Stimulated activated CD4-positive, alpha-beta T cell treated with anti-CD3 and anti-CD28 coated beads, Interleukin-12 subunit alpha, Interleukin-12 subunit beta, amount 100 ng/mL, for 24 hours (primary cell): Measurements from ENCODE around the gene RAD23A.
"Not testable (repeated sequence)": the region's sequence is repeated elsewhere in the genome, so short reads cannot be mapped to it uniquely, and the experiment has no call there.

Source experiments
- DNase-seq, 2 experiments: peaks; one replicate each; pipeline ENCODE4 v3.0.0-alpha.2; 2020; ENCODE audit warnings: low read depth in 2 of 2

The RAD23A gene

DNA sequence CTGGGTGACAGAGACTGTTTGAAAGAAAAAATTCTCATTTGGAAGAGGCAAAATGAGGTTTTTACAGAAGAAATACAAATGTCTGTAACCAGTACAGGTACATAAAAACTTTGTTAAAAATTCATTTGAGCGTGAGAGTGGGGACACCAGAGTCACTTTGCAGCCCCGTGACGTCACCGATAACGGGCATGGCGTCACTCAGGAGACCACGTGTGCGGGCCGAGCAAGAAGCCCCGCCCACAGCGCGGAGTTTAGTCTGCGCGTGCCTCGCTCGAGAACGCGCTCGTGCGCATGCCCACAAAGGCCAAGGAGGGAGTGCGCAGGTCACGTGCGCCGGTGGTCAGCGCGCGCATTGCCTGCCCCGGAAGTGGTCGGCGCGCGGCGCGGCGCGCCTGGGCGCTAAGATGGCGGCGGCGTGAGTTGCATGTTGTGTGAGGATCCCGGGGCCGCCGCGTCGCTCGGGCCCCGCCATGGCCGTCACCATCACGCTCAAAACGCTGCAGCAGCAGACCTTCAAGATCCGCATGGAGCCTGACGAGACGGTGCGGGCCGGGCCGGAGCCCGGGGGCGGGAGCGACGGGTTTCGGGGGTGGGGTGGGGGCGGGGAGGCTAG lies at the start of gene RAD23A:
RAD23A (plus strand) TSS at position 384 of the 613 bp plus-strand sequence; CDS start at position 471, 87 bp downstream.
- DNase-seq = peak; percentile 97

DNA sequence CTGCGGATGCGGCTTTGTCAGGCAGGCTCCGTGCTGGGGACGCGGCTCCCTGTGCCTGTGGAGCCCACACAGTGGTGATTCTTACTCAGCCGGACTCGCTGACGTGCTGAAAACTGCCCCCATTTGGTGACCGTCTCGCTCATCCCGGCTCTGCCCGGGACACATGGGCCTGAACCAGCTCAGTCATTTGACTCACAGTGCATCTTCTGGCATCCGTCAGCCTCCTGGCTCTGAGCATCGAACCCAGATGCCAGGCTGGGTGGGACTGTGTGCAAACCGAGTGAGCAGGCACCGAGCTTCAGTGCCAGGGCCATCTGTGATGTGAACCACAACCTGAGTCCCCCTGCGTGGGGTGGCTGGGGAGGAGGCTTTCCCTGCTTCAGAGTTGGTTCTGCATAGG lies 49.2 kb upstream of the RAD23A start:
- DNase-seq = no peak

DNA sequence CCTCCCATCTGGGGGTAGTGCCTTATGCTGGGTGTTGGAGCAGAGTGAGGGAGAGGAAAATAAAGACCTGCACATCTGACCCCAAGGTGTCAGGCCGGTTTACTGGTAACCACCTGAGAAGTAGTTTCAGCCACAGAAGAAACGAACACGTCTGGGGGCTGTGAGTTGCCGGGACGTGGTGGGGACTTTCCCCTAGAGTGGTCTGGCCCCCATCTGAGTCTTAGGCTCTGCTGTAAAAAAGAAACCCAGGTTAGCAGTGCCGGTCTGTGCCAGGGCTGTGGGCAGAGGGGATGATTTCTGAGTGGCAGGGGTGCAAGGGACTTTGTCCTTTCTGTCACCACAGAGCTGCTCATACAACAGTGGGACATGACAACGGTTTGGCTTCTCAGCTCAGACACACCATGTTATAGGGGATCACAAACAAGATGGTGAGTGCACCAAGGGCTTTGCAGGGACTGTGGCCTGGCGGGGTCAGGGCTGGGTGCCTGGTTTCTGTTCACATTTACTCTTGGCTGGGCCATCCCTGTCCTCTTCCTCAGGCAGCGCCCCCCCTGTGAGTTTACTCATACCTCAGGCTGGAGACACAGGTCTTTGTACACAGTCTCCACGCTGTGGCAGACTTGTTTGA lies 45.7 kb upstream of the RAD23A start:
- no peak for DNase-seq

DNA sequence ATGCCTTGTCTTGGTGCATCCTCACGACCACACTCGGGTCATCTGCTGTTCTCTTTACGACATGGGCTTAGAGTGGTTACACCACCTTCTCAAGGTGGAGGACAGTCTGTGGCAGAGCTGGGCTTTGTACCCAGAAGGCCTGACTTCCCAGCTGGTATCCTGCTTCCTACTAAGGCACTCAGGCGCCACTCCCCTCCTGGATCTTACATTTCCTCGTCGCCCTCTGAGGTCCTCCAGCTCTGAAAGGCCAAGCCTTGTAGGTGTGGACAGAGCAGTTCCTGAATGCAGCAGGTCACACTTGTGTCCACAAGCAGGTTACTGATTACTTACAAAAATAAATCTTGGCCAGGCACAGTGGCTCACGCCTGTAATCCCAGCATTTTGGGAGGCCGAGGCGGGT lies 38.5 kb upstream of the RAD23A start:
- DNase-seq = no peak

DNA sequence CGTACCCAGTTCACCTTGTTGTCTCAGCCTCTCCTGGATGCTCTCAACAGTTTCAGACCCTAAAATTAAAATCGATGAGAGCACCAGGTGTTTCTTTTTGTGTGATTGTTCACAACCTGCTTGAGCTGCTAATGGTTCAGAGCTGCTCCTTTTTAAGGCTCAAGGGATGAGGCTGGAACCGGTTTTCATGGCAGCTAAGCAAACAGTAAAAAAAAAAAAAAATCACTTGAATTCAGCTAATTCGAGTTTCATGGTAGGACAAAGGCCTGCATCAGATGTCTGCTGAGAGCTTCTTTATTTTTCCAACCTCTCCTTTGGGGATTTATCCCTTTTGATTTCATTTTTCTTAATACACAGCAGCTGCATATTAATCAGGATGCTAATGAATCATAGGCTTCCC lies 33.1 kb upstream of the RAD23A start:
- no peak for DNase-seq

DNA sequence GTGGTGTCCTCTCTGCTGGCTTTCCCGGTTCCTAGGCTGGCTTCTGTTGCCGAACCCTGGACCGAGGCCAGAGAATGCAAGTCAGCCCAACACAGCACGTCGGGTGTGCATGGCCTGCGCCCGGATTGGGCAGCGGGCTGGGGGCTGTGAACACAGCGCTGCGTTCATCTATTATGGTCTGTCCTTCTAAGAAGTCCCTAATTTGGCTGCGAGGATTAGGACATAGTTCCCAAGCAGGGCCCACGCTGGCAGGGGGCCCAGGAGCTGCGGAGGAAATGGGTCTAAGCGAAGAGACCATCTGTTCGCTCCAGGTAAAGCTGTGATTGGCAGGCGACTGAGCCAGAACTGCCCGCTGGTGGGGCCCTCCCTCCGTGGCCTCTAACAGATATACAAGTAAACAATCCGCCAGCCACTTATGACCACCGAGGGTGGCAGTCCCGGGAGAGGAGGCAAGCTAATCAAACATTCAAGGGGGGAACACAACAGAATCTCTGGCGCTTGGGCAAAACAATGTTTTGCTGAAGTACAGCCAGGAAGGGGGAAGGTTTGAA lies 32.6 kb upstream of the RAD23A start:
- DNase-seq = no peak

DNA sequence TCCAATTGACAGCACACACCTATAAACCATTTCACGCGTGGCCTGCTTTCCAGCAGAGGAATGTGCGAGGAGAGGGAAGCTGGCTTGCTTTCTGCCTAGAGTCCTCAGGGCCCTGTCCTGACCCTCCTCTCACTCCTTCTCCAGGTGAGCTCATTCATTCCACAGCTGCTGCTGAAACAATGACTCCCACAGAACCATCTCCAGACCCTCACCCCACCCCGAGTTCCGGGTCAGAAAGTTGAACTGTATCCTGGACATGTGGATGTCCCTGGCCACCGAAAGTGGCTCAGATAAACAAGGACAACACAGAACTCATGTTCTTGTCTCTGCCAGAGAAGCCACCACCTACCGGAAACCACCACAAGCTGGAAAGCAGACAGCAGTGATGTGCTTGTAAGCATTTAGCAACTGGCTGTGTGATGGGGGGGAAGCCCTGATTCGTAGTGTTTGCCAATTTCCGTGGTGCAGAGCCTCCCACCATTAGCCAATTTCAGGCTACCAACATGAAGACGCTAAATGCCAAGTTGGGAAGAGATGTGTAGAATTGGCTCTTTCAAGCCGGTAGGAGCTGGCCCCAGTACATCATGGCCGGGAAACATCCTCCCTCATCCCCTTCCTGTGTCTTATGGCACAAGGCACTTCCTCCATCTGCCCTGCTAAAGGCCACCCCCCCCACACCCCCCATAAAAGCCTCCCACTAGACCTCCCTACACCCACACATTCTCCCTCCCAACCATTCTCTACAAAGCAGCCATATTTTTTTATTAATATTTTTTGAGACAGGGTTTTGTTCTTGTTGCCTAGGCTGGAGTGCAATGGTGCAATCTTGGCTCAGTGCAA lies 31.6 kb upstream of the RAD23A start:
- peak in 1 of 2 experiments; percentile 26 for DNase-seq

DNA sequence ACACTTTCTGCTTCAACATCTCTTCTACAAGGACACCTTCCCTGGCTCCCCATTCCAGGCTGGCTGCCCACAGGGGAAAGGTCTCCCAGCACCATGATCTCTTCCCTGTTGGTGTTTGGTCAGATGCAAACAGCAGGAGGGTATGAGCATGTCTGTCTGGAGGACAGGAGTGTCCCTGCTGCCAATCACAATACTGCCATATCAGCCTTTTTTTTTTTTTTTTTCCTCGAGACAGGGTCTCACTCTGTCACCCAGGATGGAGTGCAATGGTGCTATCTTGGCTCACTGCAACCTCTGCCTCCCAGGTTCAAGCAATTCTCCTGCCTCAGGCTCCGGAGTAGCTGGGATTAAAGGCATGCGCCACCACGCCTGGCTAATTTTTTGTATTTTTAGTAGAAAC lies 29.8 kb upstream of the RAD23A start:
- not testable (repeated sequence) for DNase-seq

DNA sequence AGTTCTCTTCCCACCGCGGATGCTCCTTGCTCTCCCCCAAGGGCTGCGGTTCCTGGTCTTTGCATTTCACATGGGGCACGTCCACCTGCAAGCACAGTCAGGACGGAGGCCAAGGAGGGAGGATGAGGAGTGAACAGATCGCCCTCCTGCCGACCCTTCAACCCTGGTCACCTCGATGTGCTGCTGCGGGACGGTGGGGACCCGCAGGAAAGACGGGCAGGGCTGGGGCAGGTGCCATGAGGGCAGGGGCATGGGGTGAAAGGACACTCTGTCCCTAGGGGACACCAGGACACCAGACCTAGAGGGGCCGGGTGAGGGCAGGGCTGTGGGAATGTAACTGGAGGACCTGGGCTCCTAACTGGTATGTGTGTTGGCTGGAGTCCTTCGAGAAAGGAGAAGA lies 27.4 kb upstream of the RAD23A start:
- DNase-seq = no peak

DNA sequence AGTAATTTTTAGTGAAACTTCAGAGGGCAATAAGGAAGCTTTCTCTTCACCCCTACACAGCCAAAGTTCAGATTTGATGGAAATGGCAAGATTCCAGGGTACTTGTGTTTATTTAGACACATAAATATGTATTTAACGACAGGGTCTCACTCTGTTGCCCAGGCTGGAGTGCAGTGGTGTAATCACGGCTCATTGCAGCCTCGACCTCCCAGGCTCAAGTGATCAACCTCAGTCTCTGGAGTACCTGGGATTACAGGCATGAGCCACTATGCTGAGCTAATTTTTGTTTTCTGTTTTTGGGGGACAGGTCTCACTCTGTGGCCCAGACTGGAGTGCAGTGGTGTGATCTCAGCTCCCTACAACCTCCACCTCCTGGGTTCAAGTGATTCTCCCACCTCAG lies 24.6 kb upstream of the RAD23A start:
- DNase-seq = no peak

DNA sequence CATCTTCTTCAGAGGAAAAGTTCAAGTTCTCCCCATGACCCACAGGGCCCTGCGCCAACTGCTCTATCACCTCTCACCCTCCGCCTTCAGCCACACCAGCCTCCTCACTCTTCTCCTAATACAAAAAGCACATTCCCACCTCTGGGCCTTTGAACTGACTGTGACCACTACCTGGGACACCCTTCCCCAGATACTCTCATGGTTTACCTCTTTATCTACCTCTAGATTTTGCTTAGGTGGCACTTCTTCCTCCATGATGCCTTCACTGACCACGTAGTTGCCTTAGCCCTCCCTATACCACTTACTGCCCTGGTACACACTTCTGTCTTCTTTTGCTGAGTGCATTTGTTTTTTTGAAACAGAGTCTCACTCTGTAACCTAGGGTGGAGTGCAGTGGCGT lies 22.7 kb upstream of the RAD23A start:
- DNase-seq = no peak

DNA sequence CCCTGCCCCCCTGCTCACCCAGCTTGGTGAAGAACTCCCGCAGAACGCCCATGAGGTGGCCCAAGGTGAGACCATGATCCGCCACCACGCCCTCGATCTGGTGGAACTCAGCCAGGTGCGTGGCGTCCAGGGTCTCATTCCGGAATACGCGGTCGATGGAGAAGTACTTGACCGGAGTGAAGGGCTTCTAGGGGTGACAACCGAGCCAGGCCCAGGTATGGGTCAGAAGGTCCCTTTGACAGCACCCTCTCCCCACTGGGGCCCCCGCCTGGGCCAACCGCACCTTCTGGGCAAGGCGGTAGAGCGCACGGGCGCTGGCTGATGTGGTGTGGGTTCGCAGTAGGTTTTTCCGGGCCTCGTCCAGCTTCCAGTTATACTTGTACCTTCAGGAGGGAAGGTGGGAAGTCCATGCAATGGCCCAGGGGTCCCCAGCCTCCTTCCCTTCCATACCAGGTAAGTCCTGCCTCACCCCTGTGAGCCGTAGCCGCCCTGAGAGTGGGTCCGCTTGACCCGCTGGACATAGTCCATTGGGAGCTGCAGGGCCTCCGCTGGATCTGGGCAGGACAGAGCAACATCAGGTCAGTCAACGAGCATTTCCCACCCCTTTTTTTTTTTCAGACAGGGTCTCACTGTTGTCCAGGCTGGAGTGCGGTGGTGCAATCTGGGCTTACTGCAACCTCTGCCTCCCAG lies 20.9 kb upstream of the RAD23A start:
- DNase-seq = no peak

DNA sequence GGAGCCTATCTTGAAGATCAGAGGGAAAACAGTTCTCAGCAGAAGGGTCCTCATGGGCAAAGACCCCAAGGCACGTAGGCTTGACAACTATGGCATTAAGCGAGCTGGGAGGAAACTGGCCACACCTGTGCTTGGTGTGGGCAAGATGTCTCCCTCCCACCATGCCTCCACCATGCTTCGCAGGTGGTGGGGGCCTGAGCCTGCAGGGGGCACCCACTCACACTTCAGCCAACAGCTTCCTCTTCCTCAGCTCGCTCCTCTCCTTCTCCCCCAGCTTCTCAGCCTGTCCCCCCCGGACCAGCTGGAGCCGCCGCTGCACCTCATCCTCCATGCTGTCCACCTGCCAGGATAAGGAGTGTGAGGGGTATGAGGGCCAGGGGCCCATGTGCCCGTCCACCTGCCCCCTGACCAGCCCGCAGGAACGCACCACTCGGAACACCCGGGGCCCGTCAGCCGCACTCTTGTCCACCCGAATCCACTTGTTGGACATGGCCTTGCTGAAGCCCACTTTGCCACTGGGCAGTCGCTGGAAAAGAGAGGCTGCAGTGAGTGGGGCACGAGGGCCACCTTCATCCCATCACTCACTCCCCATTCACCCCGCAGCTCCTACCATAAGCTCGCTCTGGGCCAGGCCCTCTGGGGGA lies 15.5 kb upstream of the RAD23A start:
- DNase-seq = no peak

DNA sequence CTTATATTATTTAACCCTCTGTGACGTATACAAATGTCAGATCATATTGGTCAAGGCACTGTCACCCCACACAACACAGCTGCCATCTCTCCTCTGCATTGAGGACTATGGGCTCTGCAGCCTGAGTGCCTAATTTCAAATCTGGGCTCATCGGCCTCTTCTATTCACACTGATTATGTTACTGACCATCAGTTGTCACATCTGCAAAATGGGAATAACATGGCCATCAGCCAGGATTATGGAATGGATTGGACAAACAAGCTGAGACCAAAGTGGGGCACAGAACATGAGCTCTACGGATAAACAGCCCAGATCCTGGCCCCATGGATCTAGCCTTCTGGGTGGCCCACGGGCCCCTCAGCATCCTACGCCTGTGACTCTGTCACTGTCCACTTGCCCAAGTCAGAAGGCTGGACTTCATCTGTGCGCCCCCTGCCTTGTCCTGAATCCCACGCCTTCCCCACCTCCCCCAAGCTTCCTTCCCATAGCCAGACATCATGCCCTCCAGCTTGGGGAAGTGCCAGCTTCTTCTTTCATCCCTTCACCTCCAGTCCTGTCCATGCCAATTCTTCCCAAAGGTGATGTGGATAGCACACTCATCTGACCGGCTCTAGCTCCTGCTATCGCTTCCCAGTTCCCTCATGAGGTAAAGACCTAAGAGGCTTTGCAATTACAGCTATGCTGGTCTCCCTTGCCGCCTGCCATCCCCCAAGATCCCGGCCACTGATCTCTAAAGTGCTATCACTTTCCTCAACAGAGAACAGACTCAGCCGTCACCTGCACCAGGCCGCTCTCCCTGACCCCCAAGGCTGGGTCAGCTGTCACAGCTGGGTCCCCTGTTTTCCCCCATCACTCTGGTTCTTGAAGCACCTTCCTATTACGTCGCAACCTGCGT lies 13.0 kb upstream of the RAD23A start:
- DNase-seq = no peak

DNA sequence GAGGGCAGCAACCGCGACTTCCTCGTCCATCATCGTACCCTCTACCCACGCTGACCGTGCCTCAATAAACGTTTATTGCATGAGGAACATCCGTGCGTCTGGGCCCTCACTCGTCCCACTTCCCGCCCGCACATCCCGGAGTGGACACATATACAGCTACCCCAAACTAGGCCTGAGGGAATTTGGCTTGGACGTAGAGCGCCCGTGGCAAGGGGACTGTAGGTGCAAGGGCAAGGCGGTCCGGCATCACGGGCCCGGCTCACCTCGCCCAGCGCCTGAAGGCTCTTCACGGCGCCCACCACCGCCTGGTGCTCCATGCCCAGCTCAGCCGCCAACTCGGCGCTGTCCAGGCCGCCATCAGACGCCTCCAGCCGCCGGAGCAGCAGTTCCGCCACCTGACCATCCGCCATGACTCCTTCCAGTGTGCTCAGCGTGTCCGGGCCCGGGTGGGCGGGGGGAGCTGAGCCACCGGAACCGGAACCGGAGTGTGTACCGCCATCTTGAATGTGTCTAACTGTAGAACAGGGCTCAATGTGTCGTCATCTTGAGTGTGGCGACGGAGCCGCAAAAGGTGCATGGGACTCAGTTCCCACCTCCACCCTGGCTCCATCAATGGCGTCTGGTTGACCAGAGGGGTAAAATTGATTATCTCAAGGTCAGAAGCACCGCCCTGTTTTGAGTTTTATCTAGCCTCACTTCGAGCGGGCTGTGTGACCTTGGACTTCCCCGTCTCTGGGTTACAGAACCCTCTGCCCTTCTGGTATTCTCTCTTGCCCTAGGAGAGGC lies 12.2 kb upstream of the RAD23A start, which contains the start of gene FARSA:
FARSA (minus strand) TSS at position 425 of the 786 bp plus-strand sequence; CDS start at position 410, 15 bp downstream.
- peak; percentile 86 to 88 for DNase-seq

DNA sequence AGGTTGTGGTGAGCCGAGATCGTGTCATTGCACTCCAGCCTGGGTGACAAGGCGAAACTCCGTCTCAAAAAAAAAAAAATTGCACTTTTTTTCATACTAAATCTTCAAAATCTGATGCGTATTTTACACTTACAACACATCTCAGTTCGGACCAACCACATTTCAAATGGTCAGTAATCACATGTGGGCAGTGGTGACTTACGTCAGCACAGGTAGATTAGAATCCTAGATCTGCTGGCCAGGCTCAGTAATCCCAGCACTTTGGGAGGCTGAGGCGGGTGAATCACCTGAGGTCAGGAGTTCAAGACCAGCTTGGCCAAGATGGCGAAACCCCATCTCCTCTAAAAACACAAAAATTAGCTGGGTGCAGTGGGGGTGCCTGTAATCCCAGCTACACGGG lies 10.6 kb upstream of the RAD23A start:
- no peak for DNase-seq

DNA sequence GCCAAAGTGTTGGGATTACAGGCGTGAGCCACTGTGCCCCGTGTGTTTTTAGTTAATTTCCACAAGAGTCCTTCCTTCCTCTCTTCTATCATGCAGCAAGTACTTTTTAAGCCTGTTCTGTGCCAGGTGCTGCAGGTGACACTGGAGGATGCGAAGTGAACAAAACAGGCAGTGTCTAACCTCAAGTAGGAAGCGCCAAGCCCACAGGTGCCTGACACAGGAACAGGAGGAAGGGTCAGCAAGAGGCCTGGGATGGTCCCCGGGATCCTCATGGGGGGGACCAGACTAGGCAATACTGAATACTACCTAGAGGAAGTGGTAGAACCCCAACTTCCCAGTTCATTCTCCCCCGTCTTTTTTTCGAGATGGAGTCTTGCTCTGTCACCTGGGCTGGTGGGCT lies 9.1 kb upstream of the RAD23A start:
- DNase-seq = no peak

DNA sequence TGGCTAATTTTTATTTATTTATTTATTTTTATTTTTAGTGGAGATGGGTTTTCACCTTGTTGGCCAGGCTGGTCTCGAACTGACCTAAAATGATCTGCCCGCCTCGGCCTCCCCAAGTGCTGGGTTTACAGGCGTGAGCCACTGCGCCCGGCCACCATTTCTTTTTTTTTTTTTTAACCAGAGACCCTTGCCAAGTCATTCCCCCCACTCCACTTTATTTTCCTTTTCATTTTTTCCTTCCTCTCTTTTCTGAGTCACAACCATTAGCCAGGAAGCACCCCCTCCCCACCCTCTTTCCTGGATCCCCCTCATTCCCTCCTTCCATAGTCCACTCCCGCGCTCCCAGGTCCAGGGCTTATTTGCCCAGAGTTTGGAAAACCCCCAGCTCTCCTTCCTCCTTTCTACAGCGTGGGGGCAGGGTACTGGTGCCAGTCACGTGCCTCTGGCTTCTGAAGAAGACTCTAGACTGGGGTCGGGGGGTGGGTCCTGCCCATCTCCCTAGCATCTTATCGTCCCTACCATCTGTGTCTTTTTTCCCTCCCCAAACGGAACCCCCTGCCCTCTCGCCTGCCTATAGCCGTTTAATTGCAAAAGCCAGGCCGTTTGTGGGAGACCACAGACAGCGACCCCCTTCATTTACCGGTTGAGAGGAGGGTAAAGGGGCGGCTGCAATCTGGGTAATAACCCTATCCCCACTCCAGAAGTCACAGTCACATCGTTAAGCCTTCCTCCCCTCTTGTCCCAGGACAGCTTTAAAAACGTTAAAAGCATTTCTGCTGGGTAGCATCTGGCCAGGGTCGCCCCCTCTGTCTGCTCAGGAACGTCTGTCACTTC lies 8.4 kb upstream of the RAD23A start:
- no peak for DNase-seq
